ENCODE results near the gene TSPYL1.

DNA sequence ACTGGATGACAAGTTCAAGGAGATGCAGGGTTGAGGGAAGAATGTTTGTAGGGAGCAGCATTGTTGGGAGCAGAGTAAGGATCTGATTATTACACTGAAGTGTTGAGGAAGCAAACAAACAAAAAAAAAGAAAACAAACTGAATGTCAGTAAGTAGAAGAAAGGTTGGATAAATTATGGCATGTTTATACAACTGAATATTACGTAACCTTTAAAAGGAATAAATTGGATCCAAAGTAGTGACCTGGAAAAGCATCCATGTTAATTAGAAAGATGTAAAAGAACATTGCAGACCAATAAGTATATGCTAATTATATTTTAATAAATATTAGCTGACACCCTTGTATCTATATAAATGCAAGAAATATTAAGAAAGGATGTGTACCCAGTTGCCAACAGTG, 12.8 kb upstream of the TSPYL1 start:
- TF ChIP-seq POLR2A (IDR thresholded peaks at IDR 0.05), result no peak
- TF ChIP-seq, protein P1, sequence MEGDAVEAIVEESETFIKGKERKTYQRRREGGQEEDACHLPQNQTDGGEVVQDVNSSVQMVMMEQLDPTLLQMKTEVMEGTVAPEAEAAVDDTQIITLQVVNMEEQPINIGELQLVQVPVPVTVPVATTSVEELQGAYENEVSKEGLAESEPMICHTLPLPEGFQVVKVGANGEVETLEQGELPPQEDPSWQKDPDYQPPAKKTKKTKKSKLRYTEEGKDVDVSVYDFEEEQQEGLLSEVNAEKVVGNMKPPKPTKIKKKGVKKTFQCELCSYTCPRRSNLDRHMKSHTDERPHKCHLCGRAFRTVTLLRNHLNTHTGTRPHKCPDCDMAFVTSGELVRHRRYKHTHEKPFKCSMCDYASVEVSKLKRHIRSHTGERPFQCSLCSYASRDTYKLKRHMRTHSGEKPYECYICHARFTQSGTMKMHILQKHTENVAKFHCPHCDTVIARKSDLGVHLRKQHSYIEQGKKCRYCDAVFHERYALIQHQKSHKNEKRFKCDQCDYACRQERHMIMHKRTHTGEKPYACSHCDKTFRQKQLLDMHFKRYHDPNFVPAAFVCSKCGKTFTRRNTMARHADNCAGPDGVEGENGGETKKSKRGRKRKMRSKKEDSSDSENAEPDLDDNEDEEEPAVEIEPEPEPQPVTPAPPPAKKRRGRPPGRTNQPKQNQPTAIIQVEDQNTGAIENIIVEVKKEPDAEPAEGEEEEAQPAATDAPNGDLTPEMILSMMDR (IDR thresholded peaks at IDR 0.05), result no peak
- no peak for TF ChIP-seq POLR2AphosphoS5 (IDR thresholded peaks at IDR 0.05)
- TF ChIP-seq EP300 (IDR thresholded peaks at IDR 0.05; ENCODE audit: low read depth), result no peak
